Loucy (cell line): ENCODE measurements around the gene MCF2L2.

Source experiments
- H2AFZ ChIP-seq: fragments of 200-600 bp; sonication (generic); 2 replicates; pipeline ENCODE4 v1.6.0; 2016; ENCODE audit warnings: antibody characterized with exemption, mild to moderate bottlenecking, low read length, moderate library complexity
- H3F3A ChIP-seq: fragments of 200-600 bp; 2 replicates; pipeline ENCODE4 v1.6.0; 2016; ENCODE audit warnings: antibody characterized with exemption, low read depth, mild to moderate bottlenecking
- H3K27me3 ChIP-seq: fragments of 200-600 bp; sonication (generic); 2 replicates; pipeline ENCODE4 v1.6.1; 2014; ENCODE audit warnings: low read length, mild to moderate bottlenecking; ENCODE audit not compliant: insufficient read depth, poor library complexity, severe bottlenecking
- H3K36me3 ChIP-seq: fragments of 200-600 bp; sonication (generic); 2 replicates; pipeline ENCODE4 v1.6.1; 2016; ENCODE audit warnings: low read length; ENCODE audit not compliant: insufficient read depth
- H3K4me1 ChIP-seq: fragments of 200-600 bp; sonication (generic); 2 replicates; pipeline ENCODE4 v1.5.1; 2014; ENCODE audit warnings: low read length, mild to moderate bottlenecking; ENCODE audit not compliant: insufficient read depth, poor library complexity, severe bottlenecking
- H3K4me2 ChIP-seq: fragments of 200-600 bp; sonication (generic); 2 replicates; pipeline ENCODE4 v1.6.0; 2014; ENCODE audit warnings: antibody characterized with exemption, low read length, low read depth, mild to moderate bottlenecking; ENCODE audit not compliant: poor library complexity, severe bottlenecking
- H3K4me3 ChIP-seq: fragments of 200-600 bp; sonication (generic); 2 replicates; pipeline ENCODE4 v1.5.1; 2014; ENCODE audit warnings: low read length, mild to moderate bottlenecking, mixed read lengths; ENCODE audit not compliant: poor library complexity, severe bottlenecking
- H3K79me2 ChIP-seq: fragments of 200-600 bp; sonication (generic); 2 replicates; pipeline ENCODE4 v1.6.1; 2014; ENCODE audit warnings: low read length; ENCODE audit not compliant: insufficient read depth
- H3K9ac ChIP-seq: fragments of 200-600 bp; sonication (generic); 2 replicates; pipeline ENCODE4 v1.6.0; 2014; ENCODE audit warnings: mild to moderate bottlenecking, low read depth, low read length, moderate library complexity; ENCODE audit not compliant: poor library complexity, severe bottlenecking
- H3K9me2 ChIP-seq: fragments of 200-600 bp; sonication (generic); replicated peaks from 2 replicates; pipeline ENCODE4 v1.6.1; 2016; ENCODE audit warnings: low read depth, low read length, mixed read lengths
- H3K9me3 ChIP-seq: fragments of 200-600 bp; sonication (generic); 2 replicates; pipeline ENCODE4 v1.6.1; 2014; ENCODE audit warnings: mild to moderate bottlenecking, antibody characterized with exemption, low read length, low read depth; ENCODE audit not compliant: insufficient read depth
- H4K20me1 ChIP-seq: fragments of 200-600 bp; sonication (generic); 2 replicates; pipeline ENCODE4 v1.6.0; 2014; ENCODE audit warnings: antibody characterized with exemption, low read length, mild to moderate bottlenecking; ENCODE audit not compliant: insufficient read depth, poor library complexity, severe bottlenecking
- EZH2phosphoT487 ChIP-seq: fragments of 200-600 bp; IDR thresholded peaks from 2 replicates; pipeline ENCODE4 v1.6.1; 2018; ENCODE audit warnings: antibody characterized with exemption, mild to moderate bottlenecking, moderate library complexity, borderline replicate concordance
- TF ChIP-seq, protein P1 (sequence below): fragments of 200-600 bp; sonication (generic); conservative IDR thresholded peaks from 2 replicates; pipeline ENCODE4 v1.5.1; 2014; ENCODE audit warnings: mild to moderate bottlenecking, antibody characterized with exemption, low read length

MCF2L2 gene

DNA sequence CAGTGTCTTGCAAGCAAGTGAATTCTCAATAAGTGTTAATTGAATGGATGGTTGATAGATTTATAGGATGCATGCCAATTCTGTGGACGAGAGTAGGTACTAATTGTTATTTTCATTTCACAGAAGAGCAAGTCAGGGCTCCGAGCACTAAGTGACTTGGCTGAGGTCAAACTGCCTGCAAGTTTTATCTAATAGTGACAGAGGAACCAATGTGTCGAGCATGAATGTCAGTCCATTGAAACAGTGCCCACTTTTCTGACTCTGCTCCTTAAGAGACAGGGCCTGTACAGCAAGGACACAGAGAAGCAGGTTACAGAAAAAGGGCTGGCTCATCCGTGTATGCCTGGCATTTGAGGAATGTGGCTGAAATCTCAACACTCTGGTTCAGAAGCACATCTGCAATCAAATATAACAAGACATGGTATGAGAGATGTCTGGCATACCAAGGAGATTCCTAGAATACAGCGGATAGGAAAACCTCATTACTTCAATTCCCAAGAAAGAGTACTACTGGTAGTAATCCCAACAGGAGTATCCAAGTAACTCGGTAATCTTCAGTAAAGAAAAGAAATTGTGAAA is 181.3 kb downstream of the MCF2L2 start:
- no peaks in the 10 kb centered on the region for H3K9me2 ChIP-seq
- H3K9ac ChIP-seq = no peak overlapping the region
- no peaks in the 10 kb centered on the region for H3K4me1 ChIP-seq
- no peaks in the 10 kb centered on the region for H3K27me3 ChIP-seq
- H3K9me3 ChIP-seq = peaks cover 8% of the 10 kb centered on the region; the same call in 1 of the 2 replicates
- TF ChIP-seq, protein P1, sequence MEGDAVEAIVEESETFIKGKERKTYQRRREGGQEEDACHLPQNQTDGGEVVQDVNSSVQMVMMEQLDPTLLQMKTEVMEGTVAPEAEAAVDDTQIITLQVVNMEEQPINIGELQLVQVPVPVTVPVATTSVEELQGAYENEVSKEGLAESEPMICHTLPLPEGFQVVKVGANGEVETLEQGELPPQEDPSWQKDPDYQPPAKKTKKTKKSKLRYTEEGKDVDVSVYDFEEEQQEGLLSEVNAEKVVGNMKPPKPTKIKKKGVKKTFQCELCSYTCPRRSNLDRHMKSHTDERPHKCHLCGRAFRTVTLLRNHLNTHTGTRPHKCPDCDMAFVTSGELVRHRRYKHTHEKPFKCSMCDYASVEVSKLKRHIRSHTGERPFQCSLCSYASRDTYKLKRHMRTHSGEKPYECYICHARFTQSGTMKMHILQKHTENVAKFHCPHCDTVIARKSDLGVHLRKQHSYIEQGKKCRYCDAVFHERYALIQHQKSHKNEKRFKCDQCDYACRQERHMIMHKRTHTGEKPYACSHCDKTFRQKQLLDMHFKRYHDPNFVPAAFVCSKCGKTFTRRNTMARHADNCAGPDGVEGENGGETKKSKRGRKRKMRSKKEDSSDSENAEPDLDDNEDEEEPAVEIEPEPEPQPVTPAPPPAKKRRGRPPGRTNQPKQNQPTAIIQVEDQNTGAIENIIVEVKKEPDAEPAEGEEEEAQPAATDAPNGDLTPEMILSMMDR = no peak
- no peak for TF ChIP-seq EZH2phosphoT487
- H3K4me3 ChIP-seq = no peak overlapping the region
- no peaks in the 10 kb centered on the region for H3F3A ChIP-seq
- H3K79me2 ChIP-seq = no peaks in the 10 kb centered on the region
- H3K36me3 ChIP-seq = no peaks in the 10 kb centered on the region
- no peaks in the 10 kb centered on the region for H4K20me1 ChIP-seq
- H3K4me2 ChIP-seq = no peak overlapping the region
- H2AFZ ChIP-seq = no peak overlapping the region

DNA sequence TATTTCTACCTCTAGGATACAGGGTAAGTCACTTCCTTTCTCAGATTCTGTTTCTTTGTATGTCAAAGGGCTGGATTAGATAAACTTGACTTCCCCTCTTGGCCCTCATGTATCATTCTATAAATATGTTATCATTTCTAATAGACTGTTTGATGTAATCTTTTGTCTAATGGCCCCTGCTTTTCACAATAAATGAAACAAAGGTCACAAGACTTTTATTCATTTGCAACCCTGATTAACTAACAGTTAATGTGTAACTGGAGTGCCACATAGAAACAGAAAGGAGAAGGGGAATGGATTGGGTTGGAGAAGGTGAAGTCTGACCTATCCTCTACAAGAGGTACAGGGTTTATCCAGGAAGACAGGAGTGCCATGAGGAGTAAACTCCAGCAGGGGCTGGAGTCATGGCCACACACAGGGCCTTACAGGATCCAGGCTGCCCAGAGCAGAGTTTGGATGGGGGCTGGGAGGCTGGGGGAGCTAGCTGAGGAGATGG is 183.4 kb downstream of the MCF2L2 start:
- Histone ChIP-seq H3K4me1 (no peaks in the 10 kb centered on the region), H3K9me2 (no peaks in the 10 kb centered on the region), H3K9me3 (peaks cover 11% of the 10 kb centered on the region; the same call in 1 of the 2 replicates), H3K27me3 (no peaks in the 10 kb centered on the region), H3K36me3 (no peaks in the 10 kb centered on the region), H3F3A (no peaks in the 10 kb centered on the region), H2AFZ (no peak overlapping the region), H3K4me2 (no peak overlapping the region), H3K9ac (no peak overlapping the region), H3K79me2 (no peaks in the 10 kb centered on the region), H4K20me1 (no peaks in the 10 kb centered on the region), H3K4me3 (no peak overlapping the region)
- TF ChIP-seq EZH2phosphoT487 = no peak
- TF ChIP-seq, protein P1 = no peak

GRCh38 chr3:183244219-183244618 is 184.2 kb downstream of the MCF2L2 start:
- no peaks in the 10 kb centered on the region for H3K79me2 ChIP-seq
- H3K36me3 ChIP-seq = no peaks in the 10 kb centered on the region
- no peaks in the 10 kb centered on the region for H3K4me1 ChIP-seq
- no peaks in the 10 kb centered on the region for H3K9me2 ChIP-seq
- no peak overlapping the region for H3K4me2 ChIP-seq
- no peaks in the 10 kb centered on the region for H4K20me1 ChIP-seq
- no peak overlapping the region for H2AFZ ChIP-seq
- H3K9me3 ChIP-seq = peaks cover 11% of the 10 kb centered on the region; the same call in 1 of the 2 replicates
- no peak overlapping the region for H3K9ac ChIP-seq
- no peaks in the 10 kb centered on the region for H3F3A ChIP-seq
- no peaks in the 10 kb centered on the region for H3K27me3 ChIP-seq
- TF ChIP-seq, protein P1 = no peak
- TF ChIP-seq EZH2phosphoT487 = no peak
- no peak overlapping the region for H3K4me3 ChIP-seq
